Mesangial cell (primary cell): Measurements from ENCODE around the gene DNAAF9. TPM values are rescaled to one million over a fixed set of nuclear protein-coding genes. Genes with fewer than 3 reads are reported as not detected.

Experiments used
- total RNA-seq: library from RNA; depleted of rRNA; stranded (reverse); fragments of >200 nt; gene quantifications from 2 replicates; pipeline ENCODE4 v1.2.3, GENCODE V29; 2015

Gene DNAAF9
- 4.7 and 13.1 TPM in 2 replicates for total RNA-seq

GRCh38 chr20:3407040-3407770 is at the start of gene DNAAF9:
DNAAF9 (minus strand) TSS chr20:3407669; CDS start chr20:3407557, 112 bp downstream.

Other genes starting within 250 kb of the DNAAF9 start
- gene FASTKD5, start 247.8 kb downstream of the DNAAF9 start, total RNA-seq, result 10.5 and 12.1 TPM in 2 replicates
- gene UBOX5, start 247.8 kb downstream of the DNAAF9 start, total RNA-seq, result 5.1 and 6.2 TPM in 2 replicates
- gene LZTS3, start 234.1 kb downstream of the DNAAF9 start, total RNA-seq, result 5.8 and 7.0 TPM in 2 replicates
- 39.3 and 49.4 TPM in 2 replicates for gene DDRGK1, start 203.0 kb downstream of the DNAAF9 start, total RNA-seq
- gene ITPA, start 198.2 kb downstream of the DNAAF9 start, total RNA-seq, result 56.8 and 82.0 TPM in 2 replicates
- 1.1 and 17.6 TPM in 2 replicates for gene SLC4A11, start 168.5 kb downstream of the DNAAF9 start, total RNA-seq
- gene ATRN, start 63.3 kb upstream of the DNAAF9 start, total RNA-seq, result 18.4 and 36.9 TPM in 2 replicates